Mesendoderm (in vitro differentiated cells): ENCODE data around the gene EIF4G3.

Source experiments
- DNase-seq: peaks from one replicate; pipeline ENCODE4 v3.0.0; 2013
- H2AK5ac ChIP-seq: 2 replicates; pipeline ENCODE4 v1.6.1; 2013; ENCODE audit warnings: low read length, inconsistent platforms
- H2BK120ac ChIP-seq: 2 replicates; pipeline ENCODE4 v1.6.1; 2013; ENCODE audit warnings: low read depth, mild to moderate bottlenecking, low read length, moderate library complexity, mixed read lengths
- H2BK15ac ChIP-seq: replicated peaks from 2 replicates; pipeline ENCODE4 v1.6.1; 2013; ENCODE audit warnings: low read depth, mild to moderate bottlenecking, moderate library complexity
- H2BK5ac ChIP-seq: 2 replicates; pipeline ENCODE4 v1.6.1; 2013; ENCODE audit warnings: low read length, inconsistent platforms
- H3K18ac ChIP-seq: 2 replicates; pipeline ENCODE4 v1.6.1; 2013; ENCODE audit warnings: mild to moderate bottlenecking, low read length, mixed read lengths
- H3K23ac ChIP-seq: one replicate; pipeline ENCODE4 v1.6.1; 2013; ENCODE audit warnings: low read length
- H3K27ac ChIP-seq: 2 replicates; pipeline ENCODE4 v1.5.1; 2013; ENCODE audit warnings: low read depth, mild to moderate bottlenecking, inconsistent platforms, low read length, moderate library complexity
- H3K27me3 ChIP-seq: 2 replicates; pipeline ENCODE4 v1.6.1; 2013; ENCODE audit warnings: low read length, control low read depth, mild to moderate bottlenecking, inconsistent platforms; ENCODE audit not compliant: insufficient read depth, poor library complexity
- H3K36me3 ChIP-seq: 2 replicates; pipeline ENCODE4 v1.6.1; 2013; ENCODE audit warnings: low read length, inconsistent platforms; ENCODE audit not compliant: control insufficient read depth, insufficient read depth
- H3K4ac ChIP-seq: one replicate; pipeline ENCODE4 v1.6.1; 2013; ENCODE audit warnings: low read depth, mild to moderate bottlenecking, low read length, moderate library complexity
- H3K4me1 ChIP-seq: 2 replicates; pipeline ENCODE4 v1.6.1; 2013; ENCODE audit warnings: low read depth, low read length, inconsistent platforms; ENCODE audit not compliant: control insufficient read depth
- H3K4me2 ChIP-seq: 2 replicates; pipeline ENCODE4 v1.6.1; 2013; ENCODE audit warnings: low read length
- H3K4me3 ChIP-seq: 2 replicates; pipeline ENCODE4 v1.5.1; 2013; ENCODE audit warnings: mild to moderate bottlenecking, low read length
- H3K56ac ChIP-seq: one replicate; pipeline ENCODE4 v1.6.1; 2013; ENCODE audit warnings: low read length
- H3K79me1 ChIP-seq: 2 replicates; pipeline ENCODE4 v1.6.1; 2013; ENCODE audit warnings: low read length, inconsistent platforms
- H3K79me2 ChIP-seq: 2 replicates; pipeline ENCODE4 v1.6.1; 2013; ENCODE audit warnings: mild to moderate bottlenecking, low read length; ENCODE audit not compliant: control insufficient read depth, insufficient read depth
- H3K9ac ChIP-seq: 2 replicates; pipeline ENCODE4 v1.6.1; 2013; ENCODE audit warnings: low read length, inconsistent platforms
- H4K5ac ChIP-seq: one replicate; pipeline ENCODE4 v1.6.1; 2013; ENCODE audit warnings: low read length
- H4K8ac ChIP-seq: one replicate; pipeline ENCODE4 v1.6.1; 2013; ENCODE audit warnings: low read depth, mild to moderate bottlenecking, control low read depth, low read length, moderate library complexity
- WGBS: extraction: QIAGEN DNeasy Blood & Tissue Kit; methylation state at CpG from one replicate; pipeline ENCODE4 v1.1.7; 2013; ENCODE audit warnings: low lambda C conversion rate, missing lambda C conversion rate; ENCODE audit not compliant: insufficient coverage; ENCODE audit errors: extremely low coverage; 5-methylcytosine and 5-hydroxymethylcytosine counted together

The EIF4G3 gene

GRCh38 chr1:21001042-21001441, 175.7 kb downstream of the EIF4G3 start:
- Histone ChIP-seq H3K79me2 (no peaks in the 10 kb centered on the region), H2BK15ac (no peak overlapping the region), H3K4ac (no peak overlapping the region), H3K27ac (no peak overlapping the region), H2BK120ac (no peak overlapping the region), H3K4me1 (no peaks in the 10 kb centered on the region), H3K9ac (no peak overlapping the region), H3K56ac (no peak overlapping the region), H3K18ac (no peak overlapping the region), H3K27me3 (no peaks in the 10 kb centered on the region), H4K5ac (no peak overlapping the region), H2BK5ac (no peak overlapping the region), H3K36me3 (no peaks in the 10 kb centered on the region), H2AK5ac (no peak overlapping the region), H3K23ac (no peak overlapping the region), H3K79me1 (peaks cover 3% of the 10 kb centered on the region), H3K4me3 (no peak overlapping the region), H3K4me2 (no peak overlapping the region), H4K8ac (no peak overlapping the region)
- no CpG with 5 or more reads among the region's 2 CpGs for WGBS
- DNase-seq: no peak

DNA sequence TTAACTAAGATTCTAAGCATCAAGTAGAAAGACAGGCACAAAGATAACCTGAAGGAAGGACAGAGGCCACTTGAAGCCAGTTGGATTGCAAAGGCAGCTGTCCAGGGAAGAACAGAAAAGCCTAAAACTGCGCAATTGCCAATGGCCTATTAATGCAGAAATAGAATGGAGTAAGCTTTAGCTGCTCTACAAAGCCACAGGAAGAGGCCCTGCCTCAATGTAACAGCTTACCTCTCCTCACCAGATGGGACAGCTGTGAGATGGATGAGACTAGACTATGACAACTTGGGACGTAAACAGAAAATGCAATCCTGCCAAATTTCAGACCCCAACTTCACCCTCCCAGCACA, 176.5 kb downstream of the EIF4G3 start:
- no peak overlapping the region for H2BK120ac ChIP-seq
- no peak overlapping the region for H3K4ac ChIP-seq
- no peak overlapping the region for H3K23ac ChIP-seq
- no peak overlapping the region for H3K56ac ChIP-seq
- H2BK15ac ChIP-seq: no peak overlapping the region
- H4K5ac ChIP-seq: no peak overlapping the region
- no peak overlapping the region for H3K4me2 ChIP-seq
- H3K18ac ChIP-seq: no peak overlapping the region
- no CpG with 5 or more reads among the region's 2 CpGs for WGBS
- no peaks in the 10 kb centered on the region for H3K79me2 ChIP-seq
- no peak for DNase-seq
- peaks cover 2% of the 10 kb centered on the region for H3K79me1 ChIP-seq
- H3K27me3 ChIP-seq: no peaks in the 10 kb centered on the region
- no peak overlapping the region for H2AK5ac ChIP-seq
- H3K4me1 ChIP-seq: no peaks in the 10 kb centered on the region
- H4K8ac ChIP-seq: no peak overlapping the region
- no peak overlapping the region for H3K27ac ChIP-seq
- H3K36me3 ChIP-seq: no peaks in the 10 kb centered on the region
- H2BK5ac ChIP-seq: no peak overlapping the region
- no peak overlapping the region for H3K4me3 ChIP-seq
- no peak overlapping the region for H3K9ac ChIP-seq

DNA sequence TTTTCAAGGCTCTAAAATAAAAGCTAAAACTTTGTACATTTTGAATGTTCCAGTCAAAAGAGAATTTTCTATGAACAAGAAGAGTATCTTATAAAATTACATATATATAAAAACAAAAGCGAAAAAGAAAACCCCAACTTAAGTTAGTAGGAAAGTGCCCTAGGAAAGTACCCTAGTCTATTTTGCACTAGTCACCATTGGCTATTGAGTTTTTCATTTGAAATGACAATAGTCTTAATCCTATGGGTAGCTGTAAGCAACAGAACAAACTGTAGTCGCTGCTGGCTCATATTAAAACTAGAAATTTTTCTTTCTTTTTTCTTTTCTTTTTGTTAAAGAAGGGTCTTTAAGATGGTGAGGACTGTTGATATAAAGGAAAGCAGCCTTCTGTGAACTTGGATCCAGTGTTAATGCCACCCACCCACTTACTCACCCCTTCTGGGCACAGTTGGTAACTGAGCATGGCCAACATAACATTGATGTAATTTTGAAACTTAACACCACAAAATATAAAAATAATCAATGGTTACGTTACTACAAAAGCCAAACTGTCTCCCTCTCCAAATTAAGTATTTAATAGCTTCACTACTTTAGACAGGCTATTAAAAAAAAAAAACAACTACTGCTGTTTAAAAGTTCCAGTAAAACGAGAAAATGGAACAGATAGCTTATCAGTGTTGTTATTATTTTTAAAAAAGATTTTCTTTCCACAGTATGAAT, 177.0 kb downstream of the EIF4G3 start:
- Histone ChIP-seq H3K27ac (no peak overlapping the region), H3K4me3 (no peak overlapping the region), H3K23ac (no peak overlapping the region)

GRCh38 chr1:20998826-20999225, 177.9 kb downstream of the EIF4G3 start:
- H3K79me2 ChIP-seq: peaks cover 2% of the 10 kb centered on the region
- no peak overlapping the region for H2BK120ac ChIP-seq
- DNase-seq: no peak
- no peak overlapping the region for H3K56ac ChIP-seq
- H3K36me3 ChIP-seq: no peaks in the 10 kb centered on the region
- H3K27ac ChIP-seq: no peak overlapping the region
- H3K18ac ChIP-seq: no peak overlapping the region
- H3K27me3 ChIP-seq: no peaks in the 10 kb centered on the region
- no peak overlapping the region for H2BK5ac ChIP-seq
- no peak overlapping the region for H3K9ac ChIP-seq
- H4K5ac ChIP-seq: no peak overlapping the region
- no peak overlapping the region for H3K23ac ChIP-seq
- H3K4ac ChIP-seq: no peak overlapping the region
- no peak overlapping the region for H2BK15ac ChIP-seq
- H4K8ac ChIP-seq: no peak overlapping the region
- H2AK5ac ChIP-seq: no peak overlapping the region
- H3K4me1 ChIP-seq: no peaks in the 10 kb centered on the region
- no peak overlapping the region for H3K4me3 ChIP-seq
- H3K4me2 ChIP-seq: no peak overlapping the region
- peaks cover 4% of the 10 kb centered on the region for H3K79me1 ChIP-seq

More for the DNA sequence above, 177.0 kb downstream of the EIF4G3 start:
- Histone ChIP-seq H2BK5ac (no peak overlapping the region), H4K8ac (no peak overlapping the region), H3K36me3 (no peaks in the 10 kb centered on the region), H3K27me3 (no peaks in the 10 kb centered on the region), H2BK120ac (no peak overlapping the region), H3K18ac (no peak overlapping the region), H3K4me1 (no peaks in the 10 kb centered on the region), H2BK15ac (no peak overlapping the region), H3K56ac (no peak overlapping the region), H2AK5ac (no peak overlapping the region), H3K79me1 (peaks cover 2% of the 10 kb centered on the region), H3K79me2 (no peaks in the 10 kb centered on the region), H3K4me2 (no peak overlapping the region), H4K5ac (no peak overlapping the region), H3K4ac (no peak overlapping the region), H3K9ac (no peak overlapping the region)
- WGBS: 100% methylated on average over 1 of the region's 4 CpGs
- no peak for DNase-seq

GRCh38 chr1:20997602-20998224, 179.0 kb downstream of the EIF4G3 start:
- Histone ChIP-seq H3K23ac (no peak overlapping the region), H4K8ac (no peak overlapping the region), H2BK120ac (no peak overlapping the region), H4K5ac (no peak overlapping the region), H3K4me1 (no peaks in the 10 kb centered on the region), H3K9ac (no peak overlapping the region), H3K79me1 (peaks cover 4% of the 10 kb centered on the region), H3K79me2 (peaks cover 2% of the 10 kb centered on the region), H3K4me2 (no peak overlapping the region), H2BK5ac (no peak overlapping the region), H2AK5ac (no peak overlapping the region), H3K36me3 (no peaks in the 10 kb centered on the region), H3K27me3 (no peaks in the 10 kb centered on the region), H2BK15ac (no peak overlapping the region), H3K4ac (no peak overlapping the region), H3K56ac (no peak overlapping the region), H3K4me3 (no peak overlapping the region), H3K27ac (no peak overlapping the region), H3K18ac (no peak overlapping the region)
- WGBS: no CpG with 5 or more reads among the region's 3 CpGs
- DNase-seq: no peak

DNA sequence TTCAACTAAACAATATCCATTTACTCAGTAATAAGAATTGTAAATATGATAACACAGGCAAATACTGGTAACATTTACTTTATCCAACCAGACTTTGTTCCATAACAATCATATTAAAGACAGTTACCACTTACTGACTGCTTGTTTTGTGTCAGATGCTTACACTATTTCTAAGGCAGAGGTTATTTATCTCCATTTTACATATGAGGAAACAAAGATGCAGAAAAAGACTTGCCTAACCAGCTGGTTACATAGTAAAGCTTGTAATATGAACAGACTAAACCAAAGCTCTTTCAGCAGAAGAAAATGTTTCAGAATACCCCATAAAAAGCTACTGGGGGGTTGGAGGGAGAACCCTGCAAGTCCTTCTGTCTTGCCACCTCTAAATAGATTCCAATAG, 180.1 kb downstream of the EIF4G3 start:
- H2AK5ac ChIP-seq: no peak overlapping the region
- H2BK120ac ChIP-seq: no peak overlapping the region
- no peaks in the 10 kb centered on the region for H3K36me3 ChIP-seq
- no peak overlapping the region for H3K4ac ChIP-seq
- H4K8ac ChIP-seq: no peak overlapping the region
- no peak overlapping the region for H3K27ac ChIP-seq
- no peak overlapping the region for H2BK5ac ChIP-seq
- no peaks in the 10 kb centered on the region for H3K27me3 ChIP-seq
- peaks cover 2% of the 10 kb centered on the region for H3K79me2 ChIP-seq
- no peak overlapping the region for H4K5ac ChIP-seq
- H3K4me1 ChIP-seq: no peaks in the 10 kb centered on the region
- H3K18ac ChIP-seq: no peak overlapping the region
- H3K79me1 ChIP-seq: peaks cover 2% of the 10 kb centered on the region
- no peak for DNase-seq
- H3K56ac ChIP-seq: no peak overlapping the region
- H3K4me2 ChIP-seq: no peak overlapping the region
- H3K4me3 ChIP-seq: no peak overlapping the region
- no peak overlapping the region for H2BK15ac ChIP-seq
- no peak overlapping the region for H3K9ac ChIP-seq
- no peak overlapping the region for H3K23ac ChIP-seq
